ENCODE data around the gene RASGRP2. TPM values are rescaled to one million over a fixed set of nuclear protein-coding genes. Genes with fewer than 3 reads are reported as not detected.

RASGRP2 gene
- total RNA-seq, 2 experiments from 2014 or later: 7.5 to 8.2 TPM

DNA sequence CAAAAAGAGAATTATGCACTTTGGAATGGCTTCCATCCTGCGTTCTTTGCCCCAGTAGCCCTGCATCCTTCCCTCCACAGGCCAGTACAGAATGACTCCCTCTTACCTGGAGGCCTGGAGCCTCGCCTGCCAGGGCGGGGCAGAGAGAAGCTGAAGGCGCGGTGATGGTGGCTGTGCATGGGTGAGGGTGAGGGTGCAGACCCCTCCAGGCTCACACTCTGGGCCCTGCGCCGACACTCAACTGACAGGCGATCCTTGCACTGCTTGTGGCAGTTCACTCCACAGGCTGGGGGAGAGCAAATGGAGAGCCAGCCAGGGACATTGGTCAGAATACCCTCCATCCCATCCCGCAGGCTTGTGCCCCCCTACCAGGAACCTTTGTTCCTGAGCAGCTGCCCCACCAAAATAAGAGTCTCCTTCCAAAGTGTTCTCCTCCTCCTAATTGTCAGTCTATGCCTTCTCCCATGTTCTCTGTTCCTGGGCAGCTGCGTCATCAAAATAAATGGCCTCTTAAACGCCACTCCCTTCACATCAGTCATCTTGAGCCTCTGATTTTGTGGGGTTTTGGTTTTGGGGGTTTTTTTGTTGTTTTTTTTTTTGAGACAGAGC lies 15.1 kb downstream of the RASGRP2 start:
- POLR2A ChIA-PET: no interaction called here

DNA sequence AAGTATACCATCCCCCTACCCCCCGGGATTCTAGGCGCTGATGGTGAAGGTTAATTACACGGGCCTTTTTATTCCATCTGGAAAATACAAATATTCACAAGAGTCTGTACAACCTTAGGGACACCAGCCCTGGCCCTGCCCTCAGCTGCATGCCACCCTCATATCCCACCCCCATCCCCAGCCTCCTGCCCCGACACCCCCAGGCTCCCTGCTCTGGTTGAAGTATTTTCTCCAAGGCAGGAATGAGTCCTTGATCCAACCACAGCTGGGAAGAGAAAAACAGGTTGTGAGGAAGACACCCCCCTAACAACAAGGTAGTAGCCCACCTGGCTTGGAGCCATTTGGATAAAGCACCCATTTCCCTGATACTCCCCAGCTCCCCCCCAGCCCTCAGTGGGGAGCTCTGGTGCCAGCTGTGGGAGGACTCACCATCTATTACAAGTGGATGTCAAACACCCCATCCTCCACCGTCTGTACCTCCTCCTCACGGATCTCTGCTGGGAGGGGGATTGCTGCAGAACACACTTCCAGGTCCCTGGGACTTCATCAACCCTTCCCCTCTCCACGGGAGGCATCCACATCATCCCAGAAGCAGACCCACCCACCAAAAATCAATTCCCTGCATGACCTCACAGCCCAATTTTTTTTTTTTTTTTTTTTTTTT lies 16.9 kb downstream of the RASGRP2 start:
- no peak for DNase-seq
- intact Hi-C loops (cut with micrococcal nuclease): no loop called here
- Mint-ChIP-seq H3K36me3 (no peaks in the 10 kb centered on the region), H3K27ac (no peak overlapping the region), H3K4me3 (no peak overlapping the region), H3K9me3 (no peaks in the 10 kb centered on the region), H3K4me1 (ENCODE audit: low read depth) (peaks cover 6% of the 10 kb centered on the region), H3K27me3 (peaks cover 5% of the 10 kb centered on the region)
- ChIA-PET CTCF (interaction anchor here (1.1 to 1.6 kb wide), 3 partner anchors 15 to 278 kb away, joined by 3 to 7 read pairs (median 4); no protein-coding TSS in a partner anchor), POLR2A (interaction anchor here (1.3 kb wide), 1 partner anchor 9 kb away, joined by 7 read pairs; no protein-coding TSS in a partner anchor)

More for the DNA sequence above, 15.1 kb downstream of the RASGRP2 start:
- Mint-ChIP-seq H3K4me3 (no peak overlapping the region), H3K9me3 (no peaks in the 10 kb centered on the region), H3K27ac (no peak overlapping the region), H3K36me3 (no peaks in the 10 kb centered on the region), H3K4me1 (ENCODE audit: low read depth) (peaks cover 7% of the 10 kb centered on the region), H3K27me3 (no peaks in the 10 kb centered on the region)
- intact Hi-C loops (cut with micrococcal nuclease): no loop called here
- CTCF ChIA-PET: interaction anchor here (0.5 kb wide), 1 partner anchor 15 kb away, joined by 3 read pairs; no protein-coding TSS in a partner anchor
- DNase-seq: no peak

DNA sequence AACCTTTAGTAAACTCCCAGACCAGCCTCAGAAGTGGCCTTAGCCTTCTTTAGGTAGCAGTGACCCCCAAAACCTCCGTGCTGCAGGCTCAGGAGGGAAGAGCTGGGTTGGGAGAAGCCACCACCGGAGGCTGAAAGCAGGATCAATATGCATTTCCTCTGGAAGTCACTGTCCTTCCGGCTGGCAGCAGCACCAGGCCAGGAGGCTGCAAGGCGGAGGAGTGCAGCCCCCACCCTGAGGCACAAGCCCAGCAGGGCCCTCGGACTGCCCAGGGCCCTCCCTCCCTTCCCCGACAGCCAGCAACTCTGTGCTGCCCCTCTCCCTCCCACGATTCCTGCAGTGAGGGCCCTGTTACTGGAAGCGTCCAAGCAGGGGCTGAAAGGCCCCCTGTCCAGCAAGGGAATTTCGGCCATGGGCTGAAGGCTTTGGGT lies 17.7 kb downstream of the RASGRP2 start:
- no peaks in the 10 kb centered on the region for H3K36me3 Mint-ChIP-seq
- CTCF ChIA-PET: interaction anchor here (1.5 to 1.6 kb wide), 2 partner anchors 38 to 277 kb away, joined by 3 to 7 read pairs; no protein-coding TSS in a partner anchor
- H3K4me1 Mint-ChIP-seq (ENCODE audit: low read depth): peaks cover 6% of the 10 kb centered on the region

DNA sequence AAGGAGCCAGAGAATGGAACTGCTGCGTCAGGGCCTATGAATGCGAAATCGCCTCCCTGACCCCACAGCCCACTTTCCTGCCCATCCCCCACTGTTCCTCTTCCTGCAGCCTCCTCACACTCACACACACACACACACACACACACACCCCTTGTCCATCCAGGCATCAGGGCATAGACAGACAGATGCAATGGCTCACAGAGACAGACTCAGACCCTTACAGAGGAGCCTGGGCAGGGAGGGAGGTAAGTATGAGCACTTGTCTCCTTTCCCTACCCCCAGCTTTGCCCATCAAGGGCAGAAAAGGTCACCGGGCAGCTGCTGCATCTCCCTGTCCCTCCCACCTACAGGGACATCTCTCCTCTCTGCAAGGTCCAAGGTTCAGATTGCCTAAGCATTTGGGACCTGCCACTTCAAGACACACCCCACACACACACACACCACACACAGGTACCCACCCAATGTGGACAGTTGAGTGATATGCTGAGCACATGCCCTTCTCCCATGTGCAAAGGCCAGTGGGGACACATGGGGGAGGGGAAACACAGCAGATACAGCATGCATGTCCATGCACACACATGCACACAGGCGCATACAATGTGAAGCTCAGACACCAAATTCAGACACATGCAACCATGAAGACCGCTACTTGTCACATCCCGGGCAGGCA lies 18.9 kb downstream of the RASGRP2 start:
- intact Hi-C loops (cut with micrococcal nuclease): no loop called here
- Mint-ChIP-seq H3K36me3 (no peaks in the 10 kb centered on the region), H3K27ac (no peak overlapping the region), H3K4me3 (no peak overlapping the region), H3K4me1 (ENCODE audit: low read depth) (peaks cover 6% of the 10 kb centered on the region), H3K9me3 (no peaks in the 10 kb centered on the region), H3K27me3 (peaks cover 11% of the 10 kb centered on the region)
- CTCF ChIA-PET: interaction anchor here (1.0 to 1.8 kb wide), 2 partner anchors 10 to 36 kb away, joined by 3 to 5 read pairs; no protein-coding TSS in a partner anchor
- no peak for DNase-seq
- POLR2A ChIA-PET: no interaction called here

More for the DNA sequence above, 17.7 kb downstream of the RASGRP2 start:
- no peak for DNase-seq
- H3K9me3 Mint-ChIP-seq: no peaks in the 10 kb centered on the region
- no peak overlapping the region for H3K4me3 Mint-ChIP-seq
- POLR2A ChIA-PET: no interaction called here
- peaks cover 6% of the 10 kb centered on the region for H3K27me3 Mint-ChIP-seq
- H3K27ac Mint-ChIP-seq: no peak overlapping the region
- intact Hi-C loops (cut with micrococcal nuclease): no loop called here

DNA sequence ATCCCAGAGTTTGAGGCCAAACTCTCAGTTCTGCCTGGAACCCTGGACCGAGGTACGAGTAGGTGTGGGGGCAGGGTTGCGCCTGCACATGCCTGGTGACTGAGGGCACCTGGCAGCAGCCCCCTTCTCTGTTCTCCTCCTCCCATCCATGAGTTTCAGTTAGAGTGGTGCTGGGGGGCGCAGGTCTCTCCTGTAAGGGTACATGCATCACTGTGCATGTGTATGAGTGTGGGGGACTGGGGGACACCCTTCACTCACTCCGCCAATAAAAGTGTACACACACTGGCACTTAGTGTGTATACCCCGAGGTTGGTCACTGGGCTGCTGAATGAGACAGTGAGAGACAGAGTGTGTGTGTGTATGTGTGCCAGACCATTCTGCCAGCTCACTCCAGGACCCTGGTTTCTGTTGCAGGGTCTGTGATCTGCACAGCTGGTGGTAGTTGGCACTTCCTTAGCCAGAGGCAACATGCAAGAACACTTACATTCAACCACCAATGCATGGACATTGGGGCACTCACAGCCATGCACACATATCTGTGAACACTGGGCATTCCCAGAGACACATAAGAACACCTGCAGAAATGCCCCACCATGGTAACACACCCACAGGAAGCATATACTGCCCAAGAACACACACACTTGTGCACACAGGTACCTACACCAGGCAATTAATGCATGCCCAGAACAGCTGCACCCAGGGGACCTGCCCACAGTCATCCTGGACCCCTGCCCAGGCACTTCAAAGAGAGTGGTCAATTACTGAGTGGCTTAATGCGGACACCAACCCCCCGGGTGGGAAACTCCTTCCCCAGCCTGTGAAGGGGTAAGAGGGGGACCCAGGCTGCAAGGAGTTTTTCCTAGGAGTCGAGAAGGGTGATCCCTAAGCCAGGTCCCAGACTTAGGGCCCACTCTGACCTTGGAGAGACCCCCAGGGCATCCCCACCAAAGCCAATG lies 19.8 kb downstream of the RASGRP2 start:
- Mint-ChIP-seq H3K9me3 (no peaks in the 10 kb centered on the region), H3K36me3 (no peaks in the 10 kb centered on the region), H3K4me1 (ENCODE audit: low read depth) (peaks cover 6% of the 10 kb centered on the region), H3K4me3 (peak overlapping the region; percentile 59), H3K27ac (no peak overlapping the region), H3K27me3 (peaks cover 13% of the 10 kb centered on the region)
- no peak for DNase-seq
- intact Hi-C loops (cut with micrococcal nuclease): loop anchor here (1.0 to 2.0 kb wide), 3 partner anchors 19 to 275 kb away; no protein-coding TSS in a partner anchor
- ChIA-PET POLR2A (no interaction called here), CTCF (interaction anchor here (1.0 to 1.8 kb wide), 2 partner anchors 11 to 35 kb away, joined by 3 to 5 read pairs; no protein-coding TSS in a partner anchor)

DNA sequence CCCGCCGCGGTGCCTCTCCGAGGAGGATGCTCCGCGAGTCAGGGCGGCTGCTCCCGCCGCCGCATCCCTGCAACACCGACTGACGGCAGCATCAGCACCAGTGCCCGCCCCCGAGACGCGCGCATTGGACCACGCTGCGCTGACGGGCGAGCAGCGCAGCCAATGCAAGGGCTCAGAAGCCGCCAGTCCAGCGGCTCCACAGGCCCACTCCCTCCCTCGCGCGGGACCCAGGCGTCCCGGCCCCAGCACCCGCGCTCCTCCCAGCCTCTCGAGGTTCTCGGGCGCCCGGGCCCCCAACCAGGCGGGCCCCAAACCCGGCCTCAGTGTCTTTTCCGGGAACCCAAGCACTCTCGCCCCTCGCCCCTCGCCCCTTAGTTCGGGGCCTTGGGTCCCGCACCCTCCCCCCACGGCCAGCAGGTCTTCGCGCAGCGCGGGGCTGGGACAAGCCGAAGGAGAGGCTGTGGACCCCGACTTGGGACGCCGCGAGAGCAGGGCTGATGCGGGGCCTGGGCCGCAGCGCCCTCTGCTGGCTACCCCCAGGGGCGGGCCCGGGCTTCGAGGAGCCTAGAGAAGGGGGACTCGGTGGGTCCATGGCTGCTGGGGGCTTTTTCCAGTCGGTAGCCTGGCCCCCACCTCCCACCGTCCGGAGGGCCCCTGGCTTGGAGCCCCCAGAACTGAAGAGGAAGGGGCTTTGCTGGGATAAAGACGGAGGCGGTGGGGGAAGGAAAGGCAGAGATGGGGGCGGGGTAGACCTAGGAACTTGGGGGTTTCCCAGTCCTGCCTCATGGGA lies 20.6 kb downstream of the RASGRP2 start, which contains the start of gene NRXN2:
Gene NRXN2 (minus strand): TSS at position 81 of the 790 bp plus-strand sequence. CDS start 9,498 bp downstream, outside the sequence.
- Mint-ChIP-seq H3K36me3 (no peaks in the 10 kb centered on the region), H3K4me1 (ENCODE audit: low read depth) (peaks cover 6% of the 10 kb centered on the region), H3K4me3 (peak within 1 kb of the TSS; percentile 59), H3K27ac (peak within 1 kb of the TSS; percentile 28), H3K9me3 (no peaks in the 10 kb centered on the region), H3K27me3 (peaks cover 15% of the 10 kb centered on the region)
- ChIA-PET CTCF (no interaction called here), POLR2A (no interaction called here)
- peak; percentile 91 for DNase-seq
- intact Hi-C loops (cut with micrococcal nuclease): loop anchor here (1.0 to 2.0 kb wide), 3 partner anchors 19 to 274 kb away; no protein-coding TSS in a partner anchor

DNA sequence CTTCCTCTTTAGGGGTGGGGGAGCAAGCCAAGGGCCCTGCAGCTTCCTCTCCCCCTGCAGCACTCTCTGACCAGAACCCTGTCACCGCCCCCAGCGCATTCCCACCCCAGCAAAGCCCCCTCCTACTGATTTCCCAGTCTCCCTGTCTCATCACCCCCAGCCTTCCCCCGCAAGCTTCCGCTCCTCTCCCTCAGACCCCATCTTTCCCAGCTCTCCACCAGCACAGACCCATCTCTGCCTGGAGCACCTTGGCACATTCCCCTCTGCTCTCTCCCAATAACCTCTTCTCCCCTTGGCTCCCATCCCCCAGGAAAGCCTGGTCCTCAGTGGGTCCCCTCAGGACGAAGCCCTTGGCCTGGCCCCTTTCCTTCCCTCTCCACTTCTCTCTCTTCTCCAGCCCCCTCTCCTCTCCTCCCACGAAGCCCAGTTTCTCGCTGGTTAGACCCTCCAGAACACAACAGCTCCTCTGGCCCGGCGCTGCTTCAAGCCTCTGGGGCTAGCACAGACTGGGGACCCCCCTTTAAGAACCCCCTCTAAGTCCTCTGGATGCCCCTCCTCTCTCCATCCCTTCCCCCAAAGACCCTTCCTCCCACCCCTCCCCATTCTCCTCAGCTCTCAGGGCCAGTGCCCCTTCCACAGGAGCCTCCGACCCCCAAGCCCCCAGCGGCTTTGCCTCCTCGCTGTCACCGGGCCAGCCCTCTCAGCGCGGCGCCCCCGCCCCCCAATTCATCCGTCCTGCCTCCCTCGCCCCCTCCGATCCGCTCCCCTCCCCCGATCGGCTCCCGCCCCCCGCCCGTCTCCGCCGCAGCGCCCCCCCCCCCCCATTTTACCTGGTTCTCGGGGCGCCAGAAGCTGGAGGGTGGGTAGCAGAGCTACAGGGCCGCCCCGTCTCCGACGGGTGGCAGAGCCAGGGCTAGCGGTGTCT lies 21.5 kb downstream of the RASGRP2 start:
- Mint-ChIP-seq H3K36me3 (no peaks in the 10 kb centered on the region), H3K27me3 (peaks cover 19% of the 10 kb centered on the region), H3K27ac (no peak overlapping the region), H3K4me1 (ENCODE audit: low read depth) (peaks cover 6% of the 10 kb centered on the region), H3K4me3 (no peak overlapping the region), H3K9me3 (no peaks in the 10 kb centered on the region)
- POLR2A ChIA-PET: no interaction called here
- intact Hi-C loops (cut with micrococcal nuclease): loop anchor here (1.0 to 2.0 kb wide), 3 partner anchors 20 to 273 kb away; no protein-coding TSS in a partner anchor
- CTCF ChIA-PET: interaction anchor here (1.3 kb wide), 1 partner anchor 34 kb away, joined by 6 read pairs; no protein-coding TSS in a partner anchor
- no peak for DNase-seq

DNA sequence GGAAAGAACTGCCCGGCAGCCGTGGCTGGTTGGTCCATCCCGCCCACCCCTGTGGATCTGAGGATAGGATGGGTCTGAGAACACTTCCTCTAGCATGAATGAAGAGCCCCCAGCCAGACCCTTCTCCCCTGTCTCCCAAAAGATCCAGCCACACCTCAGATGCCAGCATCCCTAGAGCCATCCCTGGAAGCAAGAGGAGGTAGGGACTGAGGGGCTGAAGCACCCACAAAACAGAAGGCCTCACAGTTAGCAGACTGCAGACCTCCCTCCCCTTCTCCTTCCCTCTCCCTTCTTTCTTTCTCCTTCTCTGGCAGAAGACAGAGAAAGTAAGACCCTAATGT lies 22.6 kb downstream of the RASGRP2 start:
- Mint-ChIP-seq H3K27me3 (peaks cover 28% of the 10 kb centered on the region), H3K9me3 (no peaks in the 10 kb centered on the region), H3K4me1 (ENCODE audit: low read depth) (peaks cover 6% of the 10 kb centered on the region), H3K4me3 (no peak overlapping the region), H3K27ac (no peak overlapping the region), H3K36me3 (no peaks in the 10 kb centered on the region)
- DNase-seq: no peak
- intact Hi-C loops (cut with micrococcal nuclease): no loop called here
- ChIA-PET CTCF (no interaction called here), POLR2A (no interaction called here)

DNA sequence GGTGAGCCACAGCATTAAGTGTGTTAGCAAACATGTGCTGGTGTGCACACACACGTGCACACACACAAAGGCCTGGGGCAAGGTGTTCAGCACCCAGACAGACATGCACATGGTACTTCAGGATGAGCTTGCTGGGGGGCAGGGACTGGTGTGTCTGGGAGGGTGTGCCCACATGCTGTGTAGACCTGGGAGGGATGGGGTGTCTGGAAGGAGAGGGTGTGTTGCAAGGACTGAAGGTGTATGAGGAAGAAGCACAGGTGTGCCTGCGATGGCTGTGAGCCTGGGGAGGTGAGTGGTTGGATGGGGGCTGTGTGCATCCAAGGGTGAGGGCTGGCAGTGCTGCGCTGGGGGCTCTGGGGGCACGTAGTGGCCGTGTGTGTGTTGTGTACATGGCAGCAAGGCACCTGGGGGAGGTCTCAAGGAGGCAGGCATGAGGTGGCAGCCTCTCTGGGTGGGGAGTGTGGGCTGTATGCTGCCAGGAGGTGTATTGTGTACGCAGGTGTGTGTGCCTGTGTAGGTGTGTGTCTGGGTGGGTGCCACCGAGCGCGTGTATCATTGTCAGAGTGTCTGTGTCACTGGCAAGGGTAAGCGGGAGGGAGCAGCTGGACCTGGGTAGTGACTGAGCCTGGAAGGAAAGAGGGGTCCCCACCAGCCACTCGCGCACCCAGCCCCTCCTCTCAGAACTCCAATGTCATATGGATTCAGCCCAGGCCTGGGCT lies 23.1 kb downstream of the RASGRP2 start:
- no peak for DNase-seq
- Mint-ChIP-seq H3K4me3 (no peak overlapping the region), H3K36me3 (no peaks in the 10 kb centered on the region), H3K9me3 (no peaks in the 10 kb centered on the region), H3K4me1 (ENCODE audit: low read depth) (peaks cover 6% of the 10 kb centered on the region), H3K27me3 (peaks cover 33% of the 10 kb centered on the region), H3K27ac (no peak overlapping the region)
- ChIA-PET CTCF (interaction anchor here (2.1 kb wide), 1 partner anchor 32 kb away, joined by 10 read pairs; no protein-coding TSS in a partner anchor), POLR2A (no interaction called here)
- intact Hi-C loops (cut with micrococcal nuclease): no loop called here

DNA sequence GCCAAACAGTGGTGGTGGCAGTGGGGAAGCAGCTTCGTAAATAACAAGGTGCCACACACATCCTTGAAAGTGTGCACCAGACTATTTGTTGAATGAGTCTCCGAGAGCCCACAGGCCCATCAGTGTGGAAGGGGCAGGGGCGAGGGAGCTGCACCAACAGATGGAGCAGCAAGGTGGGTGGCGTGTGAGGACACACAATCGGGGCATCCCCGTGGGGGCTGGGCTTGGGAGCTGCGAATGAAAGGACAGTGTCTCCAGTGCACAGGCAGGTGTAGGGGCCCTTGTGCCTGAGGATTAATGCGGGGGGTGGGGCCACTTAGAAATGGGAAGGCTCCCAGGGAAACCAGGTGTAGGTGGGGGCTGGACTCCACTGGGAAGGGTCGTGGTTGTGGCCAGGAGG lies 23.8 kb downstream of the RASGRP2 start:
- ChIA-PET POLR2A (no interaction called here), CTCF (interaction anchor here (2.1 kb wide), 1 partner anchor 31 kb away, joined by 10 read pairs; no protein-coding TSS in a partner anchor)
- H3K27ac Mint-ChIP-seq: no peak overlapping the region
- peaks cover 37% of the 10 kb centered on the region for H3K27me3 Mint-ChIP-seq
- no peaks in the 10 kb centered on the region for H3K9me3 Mint-ChIP-seq
- no peaks in the 10 kb centered on the region for H3K36me3 Mint-ChIP-seq
- H3K4me1 Mint-ChIP-seq (ENCODE audit: low read depth): peaks cover 6% of the 10 kb centered on the region
- no peak for DNase-seq
- intact Hi-C loops (cut with micrococcal nuclease): no loop called here
- H3K4me3 Mint-ChIP-seq: no peak overlapping the region

Measured in activated CD4-positive, alpha-beta memory T cell treated with anti-CD3 and anti-CD28 coated beads for 36 hours (primary cell).